ENCODE results near the gene RGMA. TPM values are rescaled to one million over a fixed set of nuclear protein-coding genes. Genes with fewer than 3 reads are reported as not detected.
"Not testable (repeated sequence)": the region's sequence is repeated elsewhere in the genome, so short reads cannot be mapped to it uniquely, and the experiment has no call there.

RGMA gene
- total RNA-seq, 5 donors from 2014 or later (not counting 1 experiment from before 2014, with no cell fraction given), result 0.15 to 0.44 (median 0.23) TPM; not detected in 2

- H3K4me3 Mint-ChIP-seq, result no peak overlapping the region
- POLR2A ChIA-PET, result no interaction called here
Measured at GRCh38 chr15:93040288-93041158, 48.5 kb downstream of the RGMA start.

GRCh38 chr15:93039562-93040287 lies 49.3 kb downstream of the RGMA start:
- H3K4me3 ChIP-seq (ENCODE audit: control insufficient read depth in 1 of 2, extremely low read depth in 1 of 2, low read length in 1 of 2); ATAC-seq (replicated peaks in 1 of 4); H3K27ac ChIP-seq (ENCODE audit: low read length); H3K27ac Mint-ChIP-seq; H3K4me3 Mint-ChIP-seq; H3K36me3 Mint-ChIP-seq; H3K4me1 Mint-ChIP-seq; DNase-seq; POLR2A ChIA-PET; H3K36me3 ChIP-seq (ENCODE audit: control insufficient read depth in 2 of 2, extremely low read depth in 1 of 2, insufficient read depth in 1 of 2, low read length in 1 of 2); H3K9me3 Mint-ChIP-seq; H3K27me3 Mint-ChIP-seq; H3K9me3 ChIP-seq: not testable (repeated sequence)
- 91% methylated on average over 4 of the region's 13 CpGs for WGBS (ENCODE audit: insufficient coverage)
- CTCF ChIA-PET, result interaction anchor here in 1 of 2 donors (1.1 kb wide), 1 partner anchor 9 kb away, joined by 3 read pairs; no protein-coding TSS in a partner anchor
- Histone ChIP-seq H3K27me3 (replicated peaks in 1 of 2; ENCODE audit: control insufficient read depth in 2 of 2, extremely low read depth in 1 of 2, insufficient read depth in 2 of 2, low read length in 1 of 2) (peaks cover 0 to 25% of the 10 kb centered on the region in 2 experiments), H3K4me1 (ENCODE audit: control insufficient read depth in 1 of 2, extremely low read depth in 1 of 2, insufficient read depth in 2 of 2, low read length in 2 of 2) (peaks cover 0 to 11% of the 10 kb centered on the region in 2 experiments)

More at GRCh38 chr15:93040288-93041158, 48.5 kb downstream of the RGMA start:
- 75% methylated on average over 12 of the region's 20 CpGs for WGBS (ENCODE audit: insufficient coverage)
- CTCF ChIA-PET, result interaction anchor here (0.7 to 1.1 kb wide), 3 partner anchors 9 to 469 kb away, joined by 3 to 9 read pairs (median 4); no protein-coding TSS in a partner anchor
- no peaks in the 10 kb centered on the region for H3K9me3 Mint-ChIP-seq
- H3K27ac Mint-ChIP-seq, result no peak overlapping the region
- ATAC-seq (replicated peaks in 1 of 4) (no peak), DNase-seq (no peak)
- no peak overlapping the region for H3K4me3 ChIP-seq (ENCODE audit: control insufficient read depth in 1 of 2, extremely low read depth in 1 of 2, low read length in 1 of 2)
- no peak overlapping the region for H3K27ac ChIP-seq (ENCODE audit: low read length)
- H3K4me1 ChIP-seq (ENCODE audit: control insufficient read depth in 1 of 2, extremely low read depth in 1 of 2, insufficient read depth in 2 of 2, low read length in 2 of 2), result peaks cover 0 to 11% of the 10 kb centered on the region in 2 experiments
- H3K36me3 ChIP-seq (ENCODE audit: control insufficient read depth in 2 of 2, extremely low read depth in 1 of 2, insufficient read depth in 1 of 2, low read length in 1 of 2), result no peaks in the 10 kb centered on the region
- H3K27me3 Mint-ChIP-seq, result peaks cover 4 to 5% of the 10 kb centered on the region in 2 donors
- H3K36me3 Mint-ChIP-seq, result no peaks in the 10 kb centered on the region
- peaks cover 0 to 25% of the 10 kb centered on the region in 2 experiments for H3K27me3 ChIP-seq (replicated peaks in 1 of 2; ENCODE audit: control insufficient read depth in 2 of 2, extremely low read depth in 1 of 2, insufficient read depth in 2 of 2, low read length in 1 of 2)
- no peaks in the 10 kb centered on the region for H3K9me3 ChIP-seq
- peaks cover 5 to 8% (median 6%) of the 10 kb centered on the region in 3 donors for H3K4me1 Mint-ChIP-seq

GRCh38 chr15:93037820-93038705 lies 50.9 kb downstream of the RGMA start:
- Mint-ChIP-seq H3K4me1 (peaks cover 5 to 8% (median 6%) of the 10 kb centered on the region in 3 donors), H3K27me3 (peaks cover 4 to 5% of the 10 kb centered on the region in 2 donors), H3K36me3 (no peaks in the 10 kb centered on the region), H3K27ac (no peak overlapping the region), H3K4me3 (no peak overlapping the region), H3K9me3 (no peaks in the 10 kb centered on the region)
- Histone ChIP-seq H3K4me1 (ENCODE audit: control insufficient read depth in 1 of 2, extremely low read depth in 1 of 2, insufficient read depth in 2 of 2, low read length in 2 of 2) (peaks cover 0 to 11% of the 10 kb centered on the region in 2 experiments), H3K9me3 (no peaks in the 10 kb centered on the region), H3K27me3 (replicated peaks in 1 of 2; ENCODE audit: control insufficient read depth in 2 of 2, extremely low read depth in 1 of 2, insufficient read depth in 2 of 2, low read length in 1 of 2) (peaks cover 0 to 25% of the 10 kb centered on the region in 2 experiments), H3K36me3 (ENCODE audit: control insufficient read depth in 2 of 2, extremely low read depth in 1 of 2, insufficient read depth in 1 of 2, low read length in 1 of 2) (no peaks in the 10 kb centered on the region), H3K4me3 (ENCODE audit: control insufficient read depth in 1 of 2, extremely low read depth in 1 of 2, low read length in 1 of 2) (no peak overlapping the region), H3K27ac (ENCODE audit: low read length) (no peak overlapping the region)
- no peak for DNase-seq
- POLR2A ChIA-PET, result no interaction called here
- WGBS (ENCODE audit: insufficient coverage), result 92% methylated on average over 11 of the region's 20 CpGs
- CTCF ChIA-PET, result interaction anchor here in 1 of 2 donors (0.7 to 1.1 kb wide), 2 partner anchors 1081 to 1082 kb away, joined by 3 to 4 read pairs; no protein-coding TSS in a partner anchor
- no peak for ATAC-seq (replicated peaks in 1 of 4)

- ChIA-PET POLR2A (no interaction called here), CTCF (interaction anchor here in 1 of 2 donors (0.7 to 1.1 kb wide), 2 partner anchors 1082 to 1083 kb away, joined by 3 to 4 read pairs; no protein-coding TSS in a partner anchor)
- H3K9me3 Mint-ChIP-seq, result no peaks in the 10 kb centered on the region
- H3K4me1 Mint-ChIP-seq, result peaks cover 5 to 8% (median 6%) of the 10 kb centered on the region in 3 donors
- Histone ChIP-seq H3K9me3 (no peaks in the 10 kb centered on the region), H3K4me3 (ENCODE audit: control insufficient read depth in 1 of 2, extremely low read depth in 1 of 2, low read length in 1 of 2) (no peak overlapping the region), H3K4me1 (ENCODE audit: control insufficient read depth in 1 of 2, extremely low read depth in 1 of 2, insufficient read depth in 2 of 2, low read length in 2 of 2) (peaks cover 0 to 11% of the 10 kb centered on the region in 2 experiments), H3K27ac (ENCODE audit: low read length) (no peak overlapping the region), H3K36me3 (ENCODE audit: control insufficient read depth in 2 of 2, extremely low read depth in 1 of 2, insufficient read depth in 1 of 2, low read length in 1 of 2) (no peaks in the 10 kb centered on the region), H3K27me3 (replicated peaks in 1 of 2; ENCODE audit: control insufficient read depth in 2 of 2, extremely low read depth in 1 of 2, insufficient read depth in 2 of 2, low read length in 1 of 2) (peaks cover 0 to 25% of the 10 kb centered on the region in 2 experiments)
- H3K27ac Mint-ChIP-seq, result no peak overlapping the region
- WGBS (ENCODE audit: insufficient coverage), result 84% methylated on average over 25 of the region's 29 CpGs
- DNase-seq, result peak in 1 of 35 experiments; percentile 2
- H3K27me3 Mint-ChIP-seq, result peaks cover 4 to 5% of the 10 kb centered on the region in 2 donors
- H3K36me3 Mint-ChIP-seq, result no peaks in the 10 kb centered on the region
- ATAC-seq (replicated peaks in 1 of 4), result no peak
- H3K4me3 Mint-ChIP-seq, result no peak overlapping the region
Measured at GRCh38 chr15:93036951-93037819, 51.8 kb downstream of the RGMA start.

- H3K27ac Mint-ChIP-seq, result peak overlapping the region in 1 of 2 donors; percentile 81
Measured at GRCh38 chr15:93035953-93036810, 52.8 kb downstream of the RGMA start.

More at GRCh38 chr15:93035953-93036810, 52.8 kb downstream of the RGMA start:
- no peaks in the 10 kb centered on the region for H3K9me3 Mint-ChIP-seq
- H3K27me3 Mint-ChIP-seq, result peaks cover 4 to 5% of the 10 kb centered on the region in 2 donors
- H3K4me1 ChIP-seq (ENCODE audit: control insufficient read depth in 1 of 2, extremely low read depth in 1 of 2, insufficient read depth in 2 of 2, low read length in 2 of 2), result peaks cover 0 to 12% of the 10 kb centered on the region in 2 experiments
- ChIA-PET POLR2A (interaction anchor here in 1 of 2 donors (0.5 kb wide), 1 partner anchor 1284 kb away, joined by 6 read pairs; no protein-coding TSS in a partner anchor), CTCF (interaction anchor here in 1 of 2 donors (0.8 to 1.8 kb wide), 3 partner anchors 14 to 1287 kb away, joined by 3 to 9 read pairs (median 3); no protein-coding TSS in a partner anchor)
- H3K27ac ChIP-seq (ENCODE audit: low read length), result no peak overlapping the region
- H3K4me3 ChIP-seq (ENCODE audit: control insufficient read depth in 1 of 2, extremely low read depth in 1 of 2, low read length in 1 of 2), result no peak overlapping the region
- no peaks in the 10 kb centered on the region for H3K9me3 ChIP-seq
- H3K4me1 Mint-ChIP-seq, result peaks cover 6 to 9% (median 8%) of the 10 kb centered on the region in 3 donors
- DNase-seq (peak in 25 of 35 experiments; percentile 11 to 69 (median 34)), ATAC-seq (replicated peaks in 1 of 4) (peak; percentile 69 to 76 (median 71))
- no peaks in the 10 kb centered on the region for H3K36me3 ChIP-seq (ENCODE audit: control insufficient read depth in 2 of 2, extremely low read depth in 1 of 2, insufficient read depth in 1 of 2, low read length in 1 of 2)
- WGBS (ENCODE audit: insufficient coverage), result 82% methylated on average over 17 of the region's 32 CpGs
- peak overlapping the region in 2 of 3 donors; percentile 43 to 72 for H3K4me3 Mint-ChIP-seq
- peaks cover 0 to 23% of the 10 kb centered on the region in 2 experiments for H3K27me3 ChIP-seq (replicated peaks in 1 of 2; ENCODE audit: control insufficient read depth in 2 of 2, extremely low read depth in 1 of 2, insufficient read depth in 2 of 2, low read length in 1 of 2)
- H3K36me3 Mint-ChIP-seq, result no peaks in the 10 kb centered on the region

Measured in T-cell (primary cell).